Activated CD4-positive, alpha-beta memory T cell treated with anti-CD3 and anti-CD28 coated beads for 36 hours (primary cell): ENCODE measurements around the gene C19orf33. TPM values are rescaled to one million over a fixed set of nuclear protein-coding genes. Genes with fewer than 3 reads are reported as not detected.
"Not testable (repeated sequence)": the region's sequence is repeated elsewhere in the genome, so short reads cannot be mapped to it uniquely, and the experiment has no call there.

Experiments
- CTCF ChIA-PET: fragments of 350-600 bp; sonication (Branson Sonifier 250); formaldehyde crosslinking; loops from one replicate; lab custom pipeline; 2021; ENCODE audit warnings: antibody characterized with exemption, inconsistent platforms; lab: Charles Lee
- POLR2A ChIA-PET: fragments of 350-600 bp; sonication (Branson Sonifier 250); formaldehyde crosslinking; loops from one replicate; lab custom pipeline; 2021; ENCODE audit warnings: antibody characterized with exemption; lab: Charles Lee
- DNase-seq: peaks from one replicate; pipeline ENCODE4 v3.0.0-alpha.2; 2020
- H3K27ac Mint-ChIP-seq: one replicate; pipeline ENCODE4 v1.8.0; 2021; ENCODE audit warnings: mixed read lengths
- H3K27me3 Mint-ChIP-seq: one replicate; pipeline ENCODE4 v1.8.0; 2021; ENCODE audit warnings: mixed read lengths
- H3K36me3 Mint-ChIP-seq: one replicate; pipeline ENCODE4 v1.8.0; 2021; ENCODE audit warnings: mixed read lengths
- H3K4me1 Mint-ChIP-seq: one replicate; pipeline ENCODE4 v1.8.0; 2021; ENCODE audit warnings: low read depth, mixed read lengths
- H3K4me3 Mint-ChIP-seq: one replicate; pipeline ENCODE4 v1.8.0; 2021; ENCODE audit warnings: mild to moderate bottlenecking, mixed read lengths
- H3K9me3 Mint-ChIP-seq: one replicate; pipeline ENCODE4 v1.8.0; 2021; ENCODE audit warnings: mixed read lengths
- intact Hi-C: fragments of 100-400 bp; cut with micrococcal nuclease; formaldehyde crosslinking; loops from one replicate; pipeline ENCODE4 v1.15.1; 2023
- total RNA-seq, 2 experiments: library from RNA; stranded (reverse); gene quantifications; one replicate each; pipeline ENCODE4 v1.2.3, GENCODE V29; 2021

The C19orf33 gene
- total RNA-seq: not detected

DNA sequence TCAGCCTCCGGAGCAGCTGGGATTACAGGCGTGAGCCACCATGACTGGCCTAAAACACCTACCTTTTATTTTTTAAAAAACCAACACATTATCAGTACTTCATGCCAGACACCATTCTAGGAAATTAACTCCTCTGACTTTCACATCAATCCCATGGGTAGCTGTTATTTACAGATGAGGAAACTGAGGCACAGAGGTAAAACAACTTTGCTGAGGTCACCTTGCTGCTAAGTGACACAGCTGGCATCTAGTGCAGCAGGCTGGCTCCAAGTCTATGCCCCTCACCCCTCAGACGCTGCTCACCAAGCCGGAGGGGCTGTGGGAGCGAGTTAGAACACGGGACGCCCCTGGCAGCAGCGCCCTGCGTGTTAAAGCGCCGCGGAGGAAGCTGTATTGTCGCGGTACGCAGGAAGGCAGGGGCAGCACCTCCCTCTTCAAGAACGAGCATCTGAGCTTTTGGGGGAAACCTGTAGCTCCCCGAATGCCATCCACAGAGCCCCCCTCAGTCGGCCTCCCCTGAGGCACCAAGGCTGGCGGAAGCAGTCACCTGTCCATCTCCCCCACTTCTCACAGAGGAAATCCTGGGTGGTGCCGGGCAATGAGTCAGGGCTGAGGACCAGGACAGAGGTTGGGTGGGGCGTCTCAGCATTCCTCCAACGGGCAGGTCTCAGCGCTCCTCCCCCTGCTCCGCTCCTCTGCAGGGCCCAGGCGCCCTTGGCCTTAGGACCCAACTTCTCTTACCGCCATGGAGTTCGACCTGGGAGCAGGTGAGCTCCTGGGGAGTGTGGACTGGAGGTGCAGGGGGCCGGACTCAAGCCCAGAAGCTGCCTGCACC is at the start of gene C19orf33:
Gene C19orf33 (plus strand): TSS at position 735 of the 835 bp plus-strand sequence. CDS start 11 bp downstream, at position 746.
- intact Hi-C loops: no loop called here
- H3K4me3 Mint-ChIP-seq: no peak within 1 kb of the TSS
- H3K4me1 Mint-ChIP-seq: no peaks in the 10 kb centered on the region
- H3K27me3 Mint-ChIP-seq: no peaks in the 10 kb centered on the region
- ChIA-PET POLR2A (no interaction called here), CTCF (no interaction called here)
- H3K27ac Mint-ChIP-seq: no peak within 1 kb of the TSS
- no peaks in the 10 kb centered on the region for H3K9me3 Mint-ChIP-seq
- no peak for DNase-seq
- peaks cover 8% of the 10 kb centered on the region for H3K36me3 Mint-ChIP-seq

DNA sequence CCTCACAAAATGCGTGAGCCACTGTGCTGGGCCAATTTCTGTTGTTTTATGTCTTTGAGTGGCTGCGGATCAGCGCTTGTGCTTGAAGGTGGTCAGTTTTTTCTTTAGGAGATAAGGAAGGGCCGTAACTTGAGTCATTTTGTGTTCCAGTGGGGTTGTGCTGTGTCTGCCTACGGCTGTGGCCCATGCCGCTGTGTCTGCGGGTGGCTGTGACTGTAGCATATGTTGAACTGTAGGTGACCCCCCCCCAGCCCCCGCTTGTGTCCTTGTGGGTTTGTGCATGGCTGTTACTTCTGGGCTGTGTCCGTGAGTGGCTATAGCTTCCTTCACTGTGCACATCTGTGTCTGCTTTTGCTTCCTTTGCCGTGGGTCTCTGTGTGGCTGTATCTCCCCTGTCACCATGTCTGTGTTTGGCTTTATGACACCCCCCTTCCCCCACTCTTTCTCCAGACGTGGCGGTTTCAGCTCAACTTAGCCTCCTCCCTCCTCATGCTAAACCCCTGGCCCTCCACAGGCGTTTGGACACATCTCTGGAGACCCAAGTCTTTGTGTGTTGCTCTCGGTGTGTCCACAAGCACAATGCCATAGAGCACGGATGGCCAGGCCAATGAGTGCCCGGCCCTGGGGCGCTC is 48.6 kb upstream of the C19orf33 start:
- H3K27ac Mint-ChIP-seq: no peak overlapping the region
- intact Hi-C loops: no loop called here
- H3K27me3 Mint-ChIP-seq: peaks cover 27% of the 10 kb centered on the region
- DNase-seq: no peak
- ChIA-PET CTCF (interaction anchor here (0.6 to 1.8 kb wide), 7 partner anchors 10 to 353 kb away, joined by 3 to 12 read pairs (median 3); no protein-coding TSS in a partner anchor), POLR2A (no interaction called here)
- no peaks in the 10 kb centered on the region for H3K9me3 Mint-ChIP-seq
- H3K4me3 Mint-ChIP-seq: no peak overlapping the region
- H3K36me3 Mint-ChIP-seq: no peaks in the 10 kb centered on the region
- peaks cover 2% of the 10 kb centered on the region for H3K4me1 Mint-ChIP-seq

DNA sequence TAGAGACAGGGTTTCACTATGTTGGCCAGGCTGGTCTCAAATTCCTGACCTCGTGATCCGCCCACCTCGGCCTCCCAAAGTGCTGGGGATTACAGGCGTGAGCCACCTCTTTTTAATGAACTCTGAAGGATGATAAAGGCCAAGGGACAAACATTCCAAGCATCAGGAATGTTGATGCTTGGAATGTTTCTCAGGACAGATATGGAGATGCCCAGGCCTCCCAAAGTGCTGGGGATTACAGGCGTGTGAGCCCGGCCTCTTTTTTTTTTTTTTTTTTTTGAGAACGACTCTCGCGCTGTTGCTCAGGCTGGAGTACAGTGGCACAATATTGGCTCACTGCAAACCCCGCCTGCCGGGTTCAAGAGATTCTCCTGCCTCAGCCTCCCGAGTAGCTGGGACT is 42.1 kb upstream of the C19orf33 start:
- intact Hi-C loops: loop anchor here (5.0 kb wide), 1 partner anchor 125 kb away; the partner anchor contains the start of genes GGN and SPRED3
- H3K27ac Mint-ChIP-seq, DNase-seq, H3K4me3 Mint-ChIP-seq, CTCF ChIA-PET, H3K36me3 Mint-ChIP-seq, H3K9me3 Mint-ChIP-seq, H3K27me3 Mint-ChIP-seq, POLR2A ChIA-PET: not testable (repeated sequence)
- H3K4me1 Mint-ChIP-seq: peaks cover 27% of the 10 kb centered on the region

DNA sequence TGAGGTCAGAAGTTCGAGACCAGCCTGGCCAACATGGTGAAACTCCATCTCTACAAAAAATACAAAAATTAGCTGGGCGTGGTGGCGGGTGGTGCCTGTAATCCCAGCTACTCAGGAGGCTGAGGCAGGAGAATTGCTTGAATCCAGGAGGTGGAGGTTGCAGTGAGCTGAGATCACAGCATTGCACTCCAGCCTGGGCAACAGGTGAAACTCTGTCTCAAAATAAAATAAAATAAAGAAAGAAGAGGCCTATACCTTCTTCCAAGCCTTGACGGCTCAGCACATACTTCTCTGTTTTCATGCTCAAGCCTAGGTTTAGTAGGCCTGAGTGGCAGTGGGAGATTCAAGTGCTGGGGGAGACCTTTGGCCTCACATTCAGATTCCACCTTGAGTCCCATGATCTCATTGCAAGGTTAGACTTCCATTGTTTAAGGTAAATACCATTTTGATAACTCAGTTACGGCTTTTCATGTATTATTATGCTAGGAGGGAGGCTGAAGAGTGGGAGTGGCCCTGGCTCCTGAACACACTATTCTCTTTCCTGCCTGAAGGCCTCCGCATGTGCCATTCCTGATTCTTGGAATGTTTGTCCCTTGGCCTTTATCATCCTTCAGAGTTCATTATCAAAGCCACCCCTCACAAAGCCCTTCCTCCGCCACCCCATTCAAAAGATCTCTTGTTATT is 41.3 kb upstream of the C19orf33 start:
- POLR2A ChIA-PET: interaction anchor here (0.6 kb wide), 1 partner anchor 55 kb away, joined by 3 read pairs; no protein-coding TSS in a partner anchor
- H3K27me3 Mint-ChIP-seq: peaks cover 5% of the 10 kb centered on the region
- intact Hi-C loops: loop anchor here (5.0 kb wide), 1 partner anchor 125 kb away; the partner anchor contains the start of genes GGN and SPRED3
- H3K36me3 Mint-ChIP-seq: no peaks in the 10 kb centered on the region
- no peaks in the 10 kb centered on the region for H3K9me3 Mint-ChIP-seq
- H3K27ac Mint-ChIP-seq: peak overlapping the region; percentile 96
- CTCF ChIA-PET: no interaction called here
- H3K4me3 Mint-ChIP-seq: peak overlapping the region; percentile 43
- H3K4me1 Mint-ChIP-seq: peaks cover 33% of the 10 kb centered on the region
- no peak for DNase-seq

DNA sequence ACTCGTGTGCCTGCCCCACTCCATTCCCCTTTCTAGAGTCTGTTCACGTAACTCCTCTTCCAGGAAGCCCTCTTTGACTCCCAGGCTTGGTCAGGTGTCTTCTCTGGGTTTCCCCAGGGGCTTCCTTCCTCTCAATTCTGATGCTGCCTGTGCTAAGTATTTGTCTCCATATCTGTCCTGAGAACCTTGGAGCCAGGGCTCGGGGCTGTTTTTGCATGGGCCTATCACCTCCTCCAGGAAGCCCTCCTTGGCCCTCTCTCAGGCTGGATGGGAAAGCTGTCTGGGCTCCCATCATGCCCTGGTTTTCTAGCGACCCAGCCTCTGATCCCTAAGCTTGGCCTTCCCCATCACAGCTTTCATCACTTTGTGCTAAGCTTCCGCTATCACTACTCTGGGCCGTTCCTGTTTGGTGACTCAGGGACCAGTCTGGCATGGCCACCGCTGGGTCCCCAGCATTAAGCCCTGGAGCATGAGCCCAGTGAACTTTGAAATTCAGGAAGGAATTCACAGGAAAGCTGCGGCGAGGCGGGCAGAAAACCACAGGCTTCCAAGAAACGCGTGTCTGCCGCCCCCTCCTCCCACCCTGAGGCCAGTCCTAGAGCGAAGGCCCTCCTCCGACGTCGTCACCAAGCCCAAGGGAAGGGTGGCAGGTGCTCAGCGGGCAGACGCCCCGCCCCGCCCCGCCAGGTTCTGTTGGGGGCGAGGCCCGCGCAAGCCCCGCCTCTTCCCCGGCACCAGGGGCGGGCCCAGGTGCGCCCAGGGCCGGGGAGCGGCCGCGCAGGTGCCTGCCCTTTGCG is 40.2 kb upstream of the C19orf33 start:
- Mint-ChIP-seq H3K36me3 (no peaks in the 10 kb centered on the region), H3K9me3 (no peaks in the 10 kb centered on the region), H3K27me3 (peaks cover 3% of the 10 kb centered on the region), H3K27ac (peak overlapping the region; percentile 96), H3K4me3 (peak overlapping the region; percentile 79), H3K4me1 (peaks cover 33% of the 10 kb centered on the region)
- POLR2A ChIA-PET: interaction anchor here (0.7 to 2.5 kb wide), 3 partner anchors 55 to 110 kb away, joined by 3 to 6 read pairs (median 3); partner anchors contain the start of genes KCNK6 and PSMD8
- CTCF ChIA-PET: interaction anchor here (0.7 to 5.3 kb wide), 6 partner anchors 20 to 139 kb away, joined by 3 to 30 read pairs (median 4); partner anchors contain the start of genes CATSPERG, FAM98C and PSMD8
- intact Hi-C loops: loop anchor here (1.0 to 5.0 kb wide), 3 partner anchors 52 to 123 kb away; partner anchors contain the start of genes CATSPERG, GGN and SPRED3
- peak; percentile 90 for DNase-seq

DNA sequence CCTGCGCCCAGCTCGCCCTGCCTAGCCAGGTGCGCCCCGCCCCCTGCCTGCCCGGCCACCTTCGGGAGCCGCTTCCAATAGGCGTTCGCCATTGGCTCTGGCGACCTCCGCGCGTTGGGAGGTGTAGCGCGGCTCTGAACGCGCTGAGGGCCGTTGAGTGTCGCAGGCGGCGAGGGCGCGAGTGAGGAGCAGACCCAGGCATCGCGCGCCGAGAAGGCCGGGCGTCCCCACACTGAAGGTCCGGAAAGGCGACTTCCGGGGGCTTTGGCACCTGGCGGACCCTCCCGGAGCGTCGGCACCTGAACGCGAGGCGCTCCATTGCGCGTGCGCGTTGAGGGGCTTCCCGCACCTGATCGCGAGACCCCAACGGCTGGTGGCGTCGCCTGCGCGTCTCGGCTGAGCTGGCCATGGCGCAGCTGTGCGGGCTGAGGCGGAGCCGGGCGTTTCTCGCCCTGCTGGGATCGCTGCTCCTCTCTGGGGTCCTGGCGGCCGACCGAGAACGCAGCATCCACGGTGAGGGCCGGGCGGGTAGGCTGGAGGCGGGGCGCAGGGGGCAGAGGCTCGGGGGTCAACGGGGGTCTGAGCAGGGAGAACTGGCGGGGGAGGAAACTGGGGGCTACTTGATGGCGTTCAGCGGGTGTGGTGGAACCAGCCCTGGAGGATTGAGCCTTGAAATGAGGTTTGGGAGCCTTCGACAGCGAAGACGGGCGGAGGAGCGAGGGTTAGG is 39.4 kb upstream of the C19orf33 start, which contains the start of gene SPINT2:
Gene SPINT2 (plus strand): TSS at position 88 of the 727 bp plus-strand sequence. CDS start 320 bp downstream, at position 408.
- peak within 1 kb of the TSS; percentile 96 for H3K27ac Mint-ChIP-seq
- peak; percentile 59 for DNase-seq
- POLR2A ChIA-PET: interaction anchor here (1.5 to 2.5 kb wide), 2 partner anchors 55 to 110 kb away, joined by 3 to 6 read pairs; partner anchors contain the start of genes KCNK6 and PSMD8
- intact Hi-C loops: loop anchor here (1.0 to 5.0 kb wide), 3 partner anchors 52 to 123 kb away; partner anchors contain the start of genes CATSPERG, GGN and SPRED3
- peaks cover 31% of the 10 kb centered on the region for H3K4me1 Mint-ChIP-seq
- H3K36me3 Mint-ChIP-seq: no peaks in the 10 kb centered on the region
- no peaks in the 10 kb centered on the region for H3K9me3 Mint-ChIP-seq
- CTCF ChIA-PET: interaction anchor here (0.7 to 5.3 kb wide), 8 partner anchors 21 to 138 kb away, joined by 3 to 30 read pairs (median 4); partner anchors contain the start of genes CATSPERG, FAM98C and PSMD8
- peak within 1 kb of the TSS; percentile 79 for H3K4me3 Mint-ChIP-seq
- H3K27me3 Mint-ChIP-seq: no peaks in the 10 kb centered on the region

DNA sequence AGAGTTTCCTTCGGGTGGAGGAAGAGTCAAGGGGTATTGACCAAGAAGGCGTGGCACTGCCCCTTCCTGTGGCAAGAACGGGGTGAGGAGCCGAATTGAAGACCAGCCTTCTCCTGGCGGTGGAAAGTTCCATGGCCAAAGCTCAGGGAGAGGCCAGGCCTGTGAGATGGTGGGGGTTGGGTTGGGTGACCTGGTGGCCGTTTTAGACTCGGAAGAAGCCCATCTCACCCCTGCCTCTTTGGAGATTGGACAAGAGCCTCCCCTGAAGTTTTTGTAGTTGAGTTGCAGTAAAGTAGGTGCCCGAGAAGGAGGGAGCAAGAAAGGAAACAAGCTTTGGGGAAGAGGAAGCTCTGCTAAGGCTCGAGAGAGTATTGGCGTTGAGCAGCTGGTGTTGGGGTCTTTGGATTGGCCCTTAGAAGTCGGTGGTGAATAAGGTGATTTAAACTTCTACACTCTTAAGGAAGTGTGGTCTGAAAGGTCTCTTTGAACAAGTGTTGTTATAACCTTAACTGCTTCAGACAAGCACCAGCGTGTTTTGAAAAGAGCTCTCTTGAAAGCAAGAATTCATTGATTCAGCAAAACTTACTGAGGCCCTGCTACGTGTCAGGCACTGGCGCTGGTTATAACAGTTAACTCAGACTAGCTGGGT is 38.7 kb upstream of the C19orf33 start:
- DNase-seq: no peak
- H3K4me3 Mint-ChIP-seq: peak overlapping the region; percentile 75
- peaks cover 37% of the 10 kb centered on the region for H3K4me1 Mint-ChIP-seq
- no peaks in the 10 kb centered on the region for H3K9me3 Mint-ChIP-seq
- H3K27me3 Mint-ChIP-seq: no peaks in the 10 kb centered on the region
- no peaks in the 10 kb centered on the region for H3K36me3 Mint-ChIP-seq
- intact Hi-C loops: no loop called here
- H3K27ac Mint-ChIP-seq: peak overlapping the region; percentile 46
- CTCF ChIA-PET: interaction anchor here (0.8 to 5.3 kb wide), 7 partner anchors 10 to 138 kb away, joined by 3 to 30 read pairs (median 4); partner anchors contain the start of genes CATSPERG, FAM98C and PPP1R14A
- POLR2A ChIA-PET: interaction anchor here (0.7 to 2.5 kb wide), 3 partner anchors 8 to 109 kb away, joined by 3 to 6 read pairs (median 3); partner anchors contain the start of genes KCNK6 and PSMD8

DNA sequence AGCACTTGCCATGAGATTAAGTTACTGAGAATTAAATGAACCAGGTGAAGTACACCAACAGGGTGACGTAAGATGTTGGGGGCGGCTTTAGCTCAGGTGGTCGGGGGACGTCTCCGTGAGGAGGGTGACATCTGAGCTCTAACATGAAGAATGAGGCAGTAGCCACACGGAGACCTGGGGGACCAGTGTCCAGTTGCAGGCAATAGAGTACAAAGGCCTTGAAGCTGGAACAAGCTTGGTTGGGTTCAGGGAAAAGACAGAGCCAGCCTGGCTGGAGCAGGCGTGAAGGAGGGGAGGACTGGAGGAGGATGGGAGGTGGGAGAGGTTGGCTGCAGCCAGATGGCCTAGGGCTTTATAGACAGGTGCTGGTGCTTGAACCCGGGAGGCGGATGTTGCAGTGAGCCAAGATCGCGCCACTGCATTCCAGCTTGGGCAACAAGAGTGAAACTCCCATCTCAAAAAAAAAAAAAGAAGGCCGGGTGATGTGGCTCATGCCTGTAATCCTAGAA is 38.1 kb upstream of the C19orf33 start:
- H3K9me3 Mint-ChIP-seq: no peaks in the 10 kb centered on the region
- H3K4me1 Mint-ChIP-seq: peaks cover 38% of the 10 kb centered on the region
- ChIA-PET CTCF (interaction anchor here (0.8 to 5.3 kb wide), 6 partner anchors 11 to 70 kb away, joined by 3 to 30 read pairs (median 4); partner anchors contain the start of genes CATSPERG and PPP1R14A), POLR2A (interaction anchor here (0.7 to 2.5 kb wide), 2 partner anchors 8 to 108 kb away, joined by 3 to 6 read pairs; partner anchors contain the start of gene PSMD8)
- intact Hi-C loops: no loop called here
- H3K27me3 Mint-ChIP-seq: no peaks in the 10 kb centered on the region
- H3K36me3 Mint-ChIP-seq: no peaks in the 10 kb centered on the region
- H3K27ac Mint-ChIP-seq: peak overlapping the region; percentile 46
- DNase-seq: no peak
- H3K4me3 Mint-ChIP-seq: peak overlapping the region; percentile 75

DNA sequence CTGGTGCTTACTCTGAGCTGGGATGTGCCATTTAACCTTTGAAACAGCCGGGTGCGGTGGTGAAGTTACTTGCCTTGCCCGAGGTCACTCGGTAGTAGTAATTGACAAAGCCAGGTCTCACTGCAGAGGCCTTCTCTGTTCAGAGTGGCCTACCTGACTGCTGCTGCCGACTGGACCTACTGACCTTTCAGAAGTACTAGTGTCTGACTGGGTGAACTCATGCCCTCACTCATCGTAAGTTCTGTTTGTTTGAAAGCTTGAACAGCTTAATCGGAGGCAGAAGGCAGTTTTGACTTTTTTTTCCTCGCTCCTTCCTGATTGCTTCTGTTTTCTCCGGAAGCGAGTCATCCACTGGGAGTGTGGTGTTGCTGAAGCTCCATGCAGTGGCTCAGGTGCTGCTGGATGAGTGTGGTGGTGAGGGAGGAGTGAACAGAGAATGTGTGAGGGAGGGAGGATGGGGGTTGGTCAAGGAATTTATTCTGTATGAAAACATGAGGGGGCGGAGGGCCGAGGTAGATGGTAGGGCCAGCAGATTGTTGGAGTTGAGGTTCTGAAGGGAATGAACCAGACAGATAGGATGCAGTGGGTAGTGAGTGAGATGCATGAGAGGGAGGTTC is 37.0 kb upstream of the C19orf33 start:
- no peak for DNase-seq
- no peak overlapping the region for H3K27ac Mint-ChIP-seq
- no peak overlapping the region for H3K4me3 Mint-ChIP-seq
- H3K4me1 Mint-ChIP-seq: peaks cover 38% of the 10 kb centered on the region
- no peaks in the 10 kb centered on the region for H3K9me3 Mint-ChIP-seq
- intact Hi-C loops: no loop called here
- POLR2A ChIA-PET: no interaction called here
- H3K27me3 Mint-ChIP-seq: no peaks in the 10 kb centered on the region
- CTCF ChIA-PET: interaction anchor here (1.0 to 5.3 kb wide), 2 partner anchors 16 to 23 kb away, joined by 3 to 30 read pairs; no protein-coding TSS in a partner anchor
- H3K36me3 Mint-ChIP-seq: no peaks in the 10 kb centered on the region
